B cell (primary cell): Measurements from ENCODE around the gene LGI4.

ENCODE experiments used
- CTCF ChIP-seq: fragments of 200-600 bp; IDR thresholded peaks from one replicate; pipeline ENCODE4 v1.8.0; 2022; ENCODE audit warnings: antibody characterized with exemption, mild to moderate bottlenecking
- EZH2 ChIP-seq: IDR thresholded peaks from 2 replicates; pipeline ENCODE4 v1.6.1; 2012; ENCODE audit warnings: borderline replicate concordance, low read depth, mild to moderate bottlenecking, moderate library complexity, low read length; ENCODE audit not compliant: insufficient read depth, poor library complexity, severe bottlenecking

- TF ChIP-seq CTCF: no peak
- no peak for TF ChIP-seq EZH2
These were observed 39.4 kb upstream of the LGI4 start for GRCh38 chr19:35174226-35174625.
